ENCODE measurements around the gene AUH. TPM values are rescaled to one million over a fixed set of nuclear protein-coding genes. Genes with fewer than 3 reads are reported as not detected.

AUH gene
- total and polyA plus RNA-seq, 2 donors from 2014 or later = 31.6 to 63.5 TPM

GRCh38 chr9:91196103-91196950, 165.4 kb downstream of the AUH start:
- intact Hi-C loops (cut with DNase I) = no loop called here
- H3K36me3 ChIP-seq (ENCODE audit: control insufficient read depth in 2 of 3, insufficient read depth in 3 of 3, low read length in 3 of 3) = no peaks in the 10 kb centered on the region
- H3K4me3 ChIP-seq (ENCODE audit: low read length in 3 of 3) = no peak overlapping the region
- no peaks in the 10 kb centered on the region for H3K9me3 ChIP-seq (ENCODE audit: control insufficient read depth in 2 of 3, insufficient read depth in 1 of 3, low read length in 3 of 3)
- TF ChIP-seq CTCF (IDR thresholded peaks at IDR 0.05; ENCODE audit: borderline replicate concordance, extremely low read depth, insufficient read depth) = no peak
- FAIRE-seq (no peak), DNase-seq (peak in 1 of 5 donors; percentile 32)
- peaks cover 21 to 64% (median 46%) of the 10 kb centered on the region in 3 donors for H3K4me1 ChIP-seq (ENCODE audit: control insufficient read depth in 2 of 3, insufficient read depth in 2 of 3, low read depth in 1 of 3, low read length in 3 of 3)
- no peaks in the 10 kb centered on the region for H3K27me3 ChIP-seq (ENCODE audit: control insufficient read depth, insufficient read depth, low read length)
- peak overlapping the region; percentile 99 to 100 for H3K27ac ChIP-seq (ENCODE audit: low read depth in 2 of 2, low read length in 2 of 2)
- peak overlapping the region in 1 of 3 donors; percentile 46 for H3K9ac ChIP-seq (ENCODE audit: low read length in 3 of 3)

GRCh38 chr9:91195372-91196012, 166.2 kb downstream of the AUH start:
- Histone ChIP-seq H3K4me1 (ENCODE audit: control insufficient read depth in 2 of 3, insufficient read depth in 2 of 3, low read depth in 1 of 3, low read length in 3 of 3) (peaks cover 21 to 65% (median 46%) of the 10 kb centered on the region in 3 donors), H3K36me3 (ENCODE audit: control insufficient read depth in 2 of 3, insufficient read depth in 3 of 3, low read length in 3 of 3) (no peaks in the 10 kb centered on the region), H3K9ac (ENCODE audit: low read length in 3 of 3) (peak overlapping the region in 1 of 3 donors; percentile 91), H3K27me3 (ENCODE audit: control insufficient read depth, insufficient read depth, low read length) (no peaks in the 10 kb centered on the region), H3K4me3 (ENCODE audit: low read length in 3 of 3) (peak overlapping the region in 1 of 3 donors; percentile 56), H3K9me3 (ENCODE audit: control insufficient read depth in 2 of 3, insufficient read depth in 1 of 3, low read length in 3 of 3) (no peaks in the 10 kb centered on the region), H3K27ac (ENCODE audit: low read depth in 2 of 2, low read length in 2 of 2) (peak overlapping the region; percentile 99 to 100)
- DNase-seq = peak in 1 of 5 donors; percentile 43
- FAIRE-seq = no peak
- no peak for TF ChIP-seq CTCF (IDR thresholded peaks at IDR 0.05; ENCODE audit: borderline replicate concordance, extremely low read depth, insufficient read depth)
- intact Hi-C loops (cut with DNase I) = no loop called here

GRCh38 chr9:91193658-91194391, 167.9 kb downstream of the AUH start:
- peak overlapping the region; percentile 99 to 100 for H3K27ac ChIP-seq (ENCODE audit: low read depth in 2 of 2, low read length in 2 of 2)
- H3K4me3 ChIP-seq (ENCODE audit: low read length in 3 of 3) = peak overlapping the region; percentile 53 to 65 (median 56)
- DNase-seq = peak; percentile 89 to 97 (median 93)
- peak overlapping the region in 2 of 3 donors; percentile 88 to 91 for H3K9ac ChIP-seq (ENCODE audit: low read length in 3 of 3)
- no peak for FAIRE-seq
- no peaks in the 10 kb centered on the region for H3K27me3 ChIP-seq (ENCODE audit: control insufficient read depth, insufficient read depth, low read length)
- H3K36me3 ChIP-seq (ENCODE audit: control insufficient read depth in 2 of 3, insufficient read depth in 3 of 3, low read length in 3 of 3) = no peaks in the 10 kb centered on the region
- H3K9me3 ChIP-seq (ENCODE audit: control insufficient read depth in 2 of 3, insufficient read depth in 1 of 3, low read length in 3 of 3) = no peaks in the 10 kb centered on the region
- peak; percentile 4 for TF ChIP-seq CTCF (IDR thresholded peaks at IDR 0.05; ENCODE audit: borderline replicate concordance, extremely low read depth, insufficient read depth)
- intact Hi-C loops (cut with DNase I) = no loop called here
- peaks cover 21 to 65% (median 46%) of the 10 kb centered on the region in 3 donors for H3K4me1 ChIP-seq (ENCODE audit: control insufficient read depth in 2 of 3, insufficient read depth in 2 of 3, low read depth in 1 of 3, low read length in 3 of 3)

Data from kidney (tissue), 14 donors.